Measurements from ENCODE around the gene PELI2. TPM values are rescaled to one million over a fixed set of nuclear protein-coding genes. Genes with fewer than 3 reads are reported as not detected.

Gene PELI2
- total RNA-seq, 1 experiment from 2014 or later: 2.0 TPM

DNA sequence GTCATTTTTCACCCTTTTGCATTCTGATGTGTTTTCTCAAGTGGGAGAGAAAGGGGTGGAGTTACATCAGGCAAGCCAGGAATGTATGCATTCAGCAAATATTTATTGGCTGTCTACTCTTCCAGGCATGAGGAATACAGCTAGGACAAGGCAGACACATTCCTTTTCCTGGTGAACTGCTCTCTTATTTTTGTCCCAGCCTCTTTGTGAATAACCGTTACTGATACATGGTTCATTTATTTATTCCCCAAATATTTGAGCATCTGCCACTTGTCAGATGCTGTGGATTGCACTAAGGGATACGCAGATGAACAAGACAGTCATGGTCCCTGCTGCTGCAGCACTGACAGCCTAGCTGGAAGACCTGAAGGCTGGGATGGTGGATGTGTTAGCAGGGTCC is 6.1 kb downstream of the PELI2 start:
- no peaks in the 10 kb centered on the region for H3K4me1 ChIP-seq (ENCODE audit: control insufficient read depth in 1 of 2, insufficient read depth in 2 of 2, low read length in 2 of 2)
- no peak for TF ChIP-seq RAD21 (IDR thresholded peaks at IDR 0.05; ENCODE audit: low read depth)
- TF ChIP-seq SIN3A (IDR thresholded peaks at IDR 0.05; ENCODE audit: low read depth): no peak
- TF ChIP-seq, protein P1, sequence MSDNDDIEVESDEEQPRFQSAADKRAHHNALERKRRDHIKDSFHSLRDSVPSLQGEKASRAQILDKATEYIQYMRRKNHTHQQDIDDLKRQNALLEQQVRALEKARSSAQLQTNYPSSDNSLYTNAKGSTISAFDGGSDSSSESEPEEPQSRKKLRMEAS (IDR thresholded peaks at IDR 0.05): no peak
- no peak for TF ChIP-seq ZFX (IDR thresholded peaks at IDR 0.05)
- no peak for TF ChIP-seq ELF1 (IDR thresholded peaks at IDR 0.05; ENCODE audit: borderline replicate concordance, low read depth)
- TF ChIP-seq, protein P2, sequence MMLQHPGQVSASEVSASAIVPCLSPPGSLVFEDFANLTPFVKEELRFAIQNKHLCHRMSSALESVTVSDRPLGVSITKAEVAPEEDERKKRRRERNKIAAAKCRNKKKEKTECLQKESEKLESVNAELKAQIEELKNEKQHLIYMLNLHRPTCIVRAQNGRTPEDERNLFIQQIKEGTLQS (IDR thresholded peaks at IDR 0.05): no peak
- no peak for TF ChIP-seq EZH2phosphoT487 (IDR thresholded peaks at IDR 0.05; ENCODE audit: borderline replicate concordance)
- no peak for TF ChIP-seq ZNF274 (IDR thresholded peaks at IDR 0.05; ENCODE audit: low read depth, low read length)
- TF ChIP-seq FOSL1 (IDR thresholded peaks at IDR 0.05; ENCODE audit: low read depth): no peak
- no peak for TF ChIP-seq TCF7L2 (IDR thresholded peaks at IDR 0.05; ENCODE audit: borderline replicate concordance, extremely low read depth, insufficient read depth, insufficient read length)
- no peak for TF ChIP-seq POLR2A (IDR thresholded peaks at IDR 0.05; ENCODE audit: borderline replicate concordance, extremely low read depth, insufficient read depth, insufficient read length)
- TF ChIP-seq YY1 (IDR thresholded peaks at IDR 0.05; ENCODE audit: extremely low read depth, insufficient replicate concordance, low read depth, low read length): no peak
- no peak for TF ChIP-seq SP1 (IDR thresholded peaks at IDR 0.05; ENCODE audit: low read depth)
- TF ChIP-seq, protein P3, sequence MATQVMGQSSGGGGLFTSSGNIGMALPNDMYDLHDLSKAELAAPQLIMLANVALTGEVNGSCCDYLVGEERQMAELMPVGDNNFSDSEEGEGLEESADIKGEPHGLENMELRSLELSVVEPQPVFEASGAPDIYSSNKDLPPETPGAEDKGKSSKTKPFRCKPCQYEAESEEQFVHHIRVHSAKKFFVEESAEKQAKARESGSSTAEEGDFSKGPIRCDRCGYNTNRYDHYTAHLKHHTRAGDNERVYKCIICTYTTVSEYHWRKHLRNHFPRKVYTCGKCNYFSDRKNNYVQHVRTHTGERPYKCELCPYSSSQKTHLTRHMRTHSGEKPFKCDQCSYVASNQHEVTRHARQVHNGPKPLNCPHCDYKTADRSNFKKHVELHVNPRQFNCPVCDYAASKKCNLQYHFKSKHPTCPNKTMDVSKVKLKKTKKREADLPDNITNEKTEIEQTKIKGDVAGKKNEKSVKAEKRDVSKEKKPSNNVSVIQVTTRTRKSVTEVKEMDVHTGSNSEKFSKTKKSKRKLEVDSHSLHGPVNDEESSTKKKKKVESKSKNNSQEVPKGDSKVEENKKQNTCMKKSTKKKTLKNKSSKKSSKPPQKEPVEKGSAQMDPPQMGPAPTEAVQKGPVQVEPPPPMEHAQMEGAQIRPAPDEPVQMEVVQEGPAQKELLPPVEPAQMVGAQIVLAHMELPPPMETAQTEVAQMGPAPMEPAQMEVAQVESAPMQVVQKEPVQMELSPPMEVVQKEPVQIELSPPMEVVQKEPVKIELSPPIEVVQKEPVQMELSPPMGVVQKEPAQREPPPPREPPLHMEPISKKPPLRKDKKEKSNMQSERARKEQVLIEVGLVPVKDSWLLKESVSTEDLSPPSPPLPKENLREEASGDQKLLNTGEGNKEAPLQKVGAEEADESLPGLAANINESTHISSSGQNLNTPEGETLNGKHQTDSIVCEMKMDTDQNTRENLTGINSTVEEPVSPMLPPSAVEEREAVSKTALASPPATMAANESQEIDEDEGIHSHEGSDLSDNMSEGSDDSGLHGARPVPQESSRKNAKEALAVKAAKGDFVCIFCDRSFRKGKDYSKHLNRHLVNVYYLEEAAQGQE (IDR thresholded peaks at IDR 0.05; ENCODE audit: low read depth): no peak
- TF ChIP-seq EZH2 (IDR thresholded peaks at IDR 0.05): no peak
- H3K27ac ChIP-seq (ENCODE audit: low read depth, low read length): no peak overlapping the region
- no peak overlapping the region for H3K4me2 ChIP-seq (ENCODE audit: low read length)
- DNase-seq (ENCODE audit: low read depth, low spot score) (no peak), ATAC-seq (no peak)
- RAD21 ChIA-PET (ENCODE audit: low non-redundant PET in 1 of 2, low total read pairs in 2 of 2, uncharacterized antibody in 2 of 2, unreplicated experiment in 2 of 2): no interaction called here
- no peaks in the 10 kb centered on the region for H3K9me2 ChIP-seq (ENCODE audit: insufficient read depth)
- CTCF ChIA-PET: no interaction called here
- BruUV-seq (replicated peaks): no TSS peak
- intact Hi-C loops (cut with micrococcal nuclease): no loop called here
- peaks cover 94% of the 10 kb centered on the region for H3K27me3 ChIP-seq (ENCODE audit: insufficient read depth, low read length)
- H3K9me3 ChIP-seq (ENCODE audit: control insufficient read depth in 1 of 2, insufficient read depth in 1 of 2, low read depth in 1 of 2, low read length in 2 of 2): no peaks in the 10 kb centered on the region
- no peaks in the 10 kb centered on the region for H3K79me2 ChIP-seq (ENCODE audit: insufficient read depth, low read length)
- H3K36me3 ChIP-seq (ENCODE audit: control insufficient read depth in 1 of 2, insufficient read depth in 2 of 2, low read length in 2 of 2): no peaks in the 10 kb centered on the region
- no peaks in the 10 kb centered on the region for H4K20me1 ChIP-seq (ENCODE audit: insufficient read depth)
- H3K4me3 ChIP-seq (replicated peaks in 1 of 2; ENCODE audit: low read depth in 1 of 2, low read length in 2 of 2): no peak overlapping the region
- H3K9ac ChIP-seq (ENCODE audit: low read length): no peak overlapping the region
- no peak overlapping the region for H2AFZ ChIP-seq (ENCODE audit: low read depth, low read length, poor library complexity, severe bottlenecking)
- POLR2A ChIA-PET: no interaction called here
